ENCODE measurements around the gene PLCD3. TPM values are rescaled to one million over a fixed set of nuclear protein-coding genes. Genes with fewer than 3 reads are reported as not detected.

Gene PLCD3
- total and polyA plus RNA-seq, 9 of the 15 experiments (the other 6 are each of a cell fraction or from before 2014, with no cell fraction given) = 0.20 to 22.6 (median 7.5) TPM

DNA sequence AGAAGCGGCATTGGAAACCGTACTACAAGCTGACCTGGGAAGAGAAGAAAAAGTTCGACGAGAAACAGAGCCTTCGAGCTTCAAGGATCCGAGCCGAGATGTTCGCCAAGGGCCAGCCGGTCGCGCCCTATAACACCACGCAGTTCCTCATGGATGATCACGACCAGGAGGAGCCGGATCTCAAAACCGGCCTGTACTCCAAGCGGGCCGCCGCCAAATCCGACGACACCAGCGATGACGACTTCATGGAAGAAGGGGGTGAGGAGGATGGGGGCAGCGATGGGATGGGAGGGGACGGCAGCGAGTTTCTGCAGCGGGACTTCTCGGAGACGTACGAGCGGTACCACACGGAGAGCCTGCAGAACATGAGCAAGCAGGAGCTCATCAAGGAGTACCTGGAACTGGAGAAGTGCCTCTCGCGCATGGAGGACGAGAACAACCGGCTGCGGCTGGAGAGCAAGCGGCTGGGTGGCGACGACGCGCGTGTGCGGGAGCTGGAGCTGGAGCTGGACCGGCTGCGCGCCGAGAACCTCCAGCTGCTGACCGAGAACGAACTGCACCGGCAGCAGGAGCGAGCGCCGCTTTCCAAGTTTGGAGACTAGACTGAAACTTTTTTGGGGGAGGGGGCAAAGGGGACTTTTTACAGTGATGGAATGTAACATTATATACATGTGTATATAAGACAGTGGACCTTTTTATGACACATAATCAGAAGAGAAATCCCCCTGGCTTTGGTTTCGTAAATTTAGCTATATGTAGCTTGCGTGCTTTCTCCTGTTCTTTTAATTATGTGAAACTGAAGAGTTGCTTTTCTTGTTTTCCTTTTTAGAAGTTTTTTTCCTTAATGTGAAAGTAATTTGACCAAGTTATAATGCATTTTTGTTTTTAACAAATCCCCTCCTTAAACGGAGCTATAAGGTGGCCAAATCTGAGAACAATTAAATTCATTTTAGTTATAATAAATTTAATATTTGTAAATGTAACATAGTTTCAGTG lies 17.7 kb upstream of the PLCD3 start (continued):
- TF ChIP-seq, protein P1, sequence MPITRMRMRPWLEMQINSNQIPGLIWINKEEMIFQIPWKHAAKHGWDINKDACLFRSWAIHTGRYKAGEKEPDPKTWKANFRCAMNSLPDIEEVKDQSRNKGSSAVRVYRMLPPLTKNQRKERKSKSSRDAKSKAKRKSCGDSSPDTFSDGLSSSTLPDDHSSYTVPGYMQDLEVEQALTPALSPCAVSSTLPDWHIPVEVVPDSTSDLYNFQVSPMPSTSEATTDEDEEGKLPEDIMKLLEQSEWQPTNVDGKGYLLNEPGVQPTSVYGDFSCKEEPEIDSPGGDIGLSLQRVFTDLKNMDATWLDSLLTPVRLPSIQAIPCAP (CRISPR knock-in tag; IDR thresholded peaks at IDR 0.05; ENCODE audit: borderline replicate concordance) = no peak
- TF ChIP-seq MTA2 (IDR thresholded peaks at IDR 0.05; ENCODE audit: low read depth) = no peak
- no peak for TF ChIP-seq ZNF324 (CRISPR knock-in tag; IDR thresholded peaks at IDR 0.05)
- no peak for TF ChIP-seq SRSF1 (IDR thresholded peaks at IDR 0.05; ENCODE audit: low read depth, low read length)
- TF ChIP-seq TARDBP (IDR thresholded peaks at IDR 0.05) = no peak
- no peak for TF ChIP-seq ARID1B (IDR thresholded peaks at IDR 0.05)
- no peak for TF ChIP-seq ZNF551 (CRISPR knock-in tag; IDR thresholded peaks at IDR 0.05)
- TF ChIP-seq MYC (IDR thresholded peaks at IDR 0.05; ENCODE audit: low read depth, low read length) = peak; percentile 50; the same call in 1 of the 2 replicates
- TF ChIP-seq MYC (CRISPR knock-in tag; IDR thresholded peaks at IDR 0.05; ENCODE audit: borderline replicate concordance, low read depth) = no peak
- no peak for TF ChIP-seq KLF1 (tag; IDR thresholded peaks at IDR 0.05)
- TF ChIP-seq HNRNPL (IDR thresholded peaks at IDR 0.05; ENCODE audit: low read depth, low read length) = no peak
- TF ChIP-seq SMAD2 (IDR thresholded peaks at IDR 0.05; ENCODE audit: low read depth, low read length) = no peak
- TF ChIP-seq BCOR (IDR thresholded peaks at IDR 0.05) = 0 out of 2 replicates have a peak, but pooled peaks have one; percentile 26
- no peak for TF ChIP-seq MAFG (tag; conservative IDR thresholded peaks at IDR 0.05)
- TF ChIP-seq MEIS2 (IDR thresholded peaks at IDR 0.05; ENCODE audit: partially characterized antibody) = no peak
- TF ChIP-seq DMBX1 (CRISPR knock-in tag; IDR thresholded peaks at IDR 0.05; ENCODE audit: borderline replicate concordance) = no peak
- no peak for TF ChIP-seq ADNP (tag; IDR thresholded peaks at IDR 0.05)
- no peak for TF ChIP-seq HEY1 (CRISPR knock-in tag; IDR thresholded peaks at IDR 0.05; ENCODE audit: borderline replicate concordance)
- TF ChIP-seq ARID3A (IDR thresholded peaks at IDR 0.05; ENCODE audit: borderline replicate concordance, low read depth, low read length) = no peak
- TF ChIP-seq MBD1 (CRISPR knock-in tag; IDR thresholded peaks at IDR 0.05) = no peak
- TF ChIP-seq SFPQ (IDR thresholded peaks at IDR 0.05; ENCODE audit: low read depth, low read length) = no peak

Data from K562 (cell line).